HTR-8/SVneo (cell line): ENCODE results near the gene SERPINA12.

ENCODE experiments used
- DNase-seq: peaks from one replicate; pipeline ENCODE4 v3.0.0; 2011; ENCODE audit warnings: low spot score, mixed read lengths; ENCODE audit not compliant: insufficient read length
- FAIRE-seq: peaks from 2 replicates; lab custom pipeline; 2011; peaks lifted over from hg19 to GRCh38; lab: Jason Lieb, UNC

SERPINA12 gene, protein sequence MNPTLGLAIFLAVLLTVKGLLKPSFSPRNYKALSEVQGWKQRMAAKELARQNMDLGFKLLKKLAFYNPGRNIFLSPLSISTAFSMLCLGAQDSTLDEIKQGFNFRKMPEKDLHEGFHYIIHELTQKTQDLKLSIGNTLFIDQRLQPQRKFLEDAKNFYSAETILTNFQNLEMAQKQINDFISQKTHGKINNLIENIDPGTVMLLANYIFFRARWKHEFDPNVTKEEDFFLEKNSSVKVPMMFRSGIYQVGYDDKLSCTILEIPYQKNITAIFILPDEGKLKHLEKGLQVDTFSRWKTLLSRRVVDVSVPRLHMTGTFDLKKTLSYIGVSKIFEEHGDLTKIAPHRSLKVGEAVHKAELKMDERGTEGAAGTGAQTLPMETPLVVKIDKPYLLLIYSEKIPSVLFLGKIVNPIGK

GRCh38 chr14:94509356-94509755, at the start of gene SERPINA12:
TSS of gene SERPINA12 (minus strand) at chr14:94509469. CDS start at chr14:94498397, 11,072 bp downstream.
- FAIRE-seq (no peak), DNase-seq (no peak)

DNA sequence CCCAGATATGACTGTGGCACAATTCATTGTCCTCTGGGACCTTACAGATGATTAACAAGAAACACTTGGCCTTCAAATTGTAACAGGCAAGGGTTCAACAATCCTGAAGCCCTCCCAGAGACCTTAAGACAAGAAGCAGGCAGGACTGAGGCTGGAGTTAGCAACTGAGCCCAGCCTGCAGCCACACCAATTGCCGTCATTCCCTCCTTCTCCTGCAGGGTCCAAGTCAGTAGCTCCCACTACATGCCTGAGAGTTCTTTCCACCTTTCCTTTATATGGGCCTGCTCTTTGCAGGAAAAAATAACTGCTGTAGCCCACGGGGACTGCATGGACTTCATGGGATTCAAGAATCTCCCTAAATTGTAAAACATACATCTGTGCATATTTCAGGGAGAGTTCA, 49.6 kb upstream of the SERPINA12 start:
- no peak for FAIRE-seq
- no peak for DNase-seq

GRCh38 chr14:94557327-94557726, 48.1 kb upstream of the SERPINA12 start:
- FAIRE-seq (no peak), DNase-seq (no peak)

GRCh38 chr14:94555991-94556390, 46.7 kb upstream of the SERPINA12 start:
- no peak for FAIRE-seq
- DNase-seq: no peak

DNA sequence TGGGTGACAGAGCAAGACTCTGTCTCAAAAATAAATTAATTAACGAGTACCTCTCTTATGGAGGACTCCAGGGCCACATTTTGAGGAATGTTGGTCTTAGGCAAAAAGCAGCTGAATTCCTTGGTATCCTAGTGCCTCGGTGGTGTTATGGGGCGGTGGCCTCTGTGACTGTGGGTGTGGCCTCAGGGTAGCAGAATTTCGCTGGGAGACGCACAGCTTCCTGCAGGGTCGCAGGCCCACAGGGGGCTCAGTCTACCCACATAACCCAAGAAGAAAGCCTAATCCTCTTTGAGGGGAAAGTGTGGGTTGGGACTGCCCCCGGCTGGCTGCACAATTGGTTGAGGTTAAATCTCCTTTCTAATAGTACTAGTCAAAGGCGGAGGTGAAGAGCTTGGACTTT, 40.8 kb upstream of the SERPINA12 start:
- FAIRE-seq (no peak), DNase-seq (no peak)

DNA sequence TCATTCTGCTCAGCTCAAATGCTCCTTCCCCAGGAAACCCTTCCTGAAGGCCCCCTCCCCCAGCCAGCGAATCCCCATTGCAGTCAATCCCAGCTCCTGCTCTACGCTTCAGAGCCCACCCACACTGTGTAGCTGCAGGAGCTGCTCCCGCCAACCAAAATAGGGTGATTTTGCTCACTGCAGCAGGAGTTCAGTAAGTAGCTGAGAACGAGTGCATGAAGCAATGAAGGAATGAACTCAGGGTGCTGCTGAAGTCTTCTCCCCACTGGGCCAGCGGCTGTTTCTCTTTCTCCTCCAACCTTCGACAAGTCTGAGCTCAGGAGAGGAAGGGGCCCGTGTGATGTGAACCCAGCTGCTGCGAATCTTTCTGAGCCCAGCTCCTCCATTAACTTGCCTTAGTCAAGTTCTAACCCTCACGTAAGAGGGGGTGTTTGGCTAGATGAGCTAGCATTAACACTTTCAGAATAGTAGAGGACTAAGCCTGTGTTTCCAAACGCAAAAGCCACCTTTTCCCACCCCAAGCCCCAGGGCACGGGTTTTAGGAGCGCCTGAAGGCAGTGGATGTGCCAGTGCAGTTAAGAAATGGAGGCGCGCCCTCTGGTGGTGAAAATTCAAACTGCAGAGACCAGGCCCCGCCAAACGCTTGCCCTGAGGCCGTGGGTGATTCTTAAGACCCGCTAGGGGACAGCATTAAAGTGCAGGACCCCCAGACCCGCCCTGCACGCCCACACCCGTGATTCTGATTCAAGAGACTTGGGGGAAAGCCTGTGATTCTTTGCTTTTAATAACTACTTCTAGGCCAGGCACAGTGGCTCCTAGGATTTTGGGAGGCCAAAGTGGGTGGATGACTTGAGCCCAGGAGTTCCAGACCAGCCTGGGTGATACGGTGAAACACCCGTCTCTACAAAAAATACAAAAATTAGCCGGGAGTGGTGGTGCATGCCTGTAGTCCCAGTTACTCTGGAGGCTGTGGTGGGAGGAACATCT, 40.0 kb upstream of the SERPINA12 start:
- FAIRE-seq: peak; percentile 4
- peak; percentile 60 for DNase-seq

GRCh38 chr14:94548131-94548998, 39.1 kb upstream of the SERPINA12 start:
- FAIRE-seq (no peak), DNase-seq (no peak)

GRCh38 chr14:94547726-94548125, 38.5 kb upstream of the SERPINA12 start:
- FAIRE-seq (no peak), DNase-seq (no peak)

- FAIRE-seq: no peak
- no peak for DNase-seq
These were observed 37.9 kb upstream of the SERPINA12 start for GRCh38 chr14:94547151-94547680.

DNA sequence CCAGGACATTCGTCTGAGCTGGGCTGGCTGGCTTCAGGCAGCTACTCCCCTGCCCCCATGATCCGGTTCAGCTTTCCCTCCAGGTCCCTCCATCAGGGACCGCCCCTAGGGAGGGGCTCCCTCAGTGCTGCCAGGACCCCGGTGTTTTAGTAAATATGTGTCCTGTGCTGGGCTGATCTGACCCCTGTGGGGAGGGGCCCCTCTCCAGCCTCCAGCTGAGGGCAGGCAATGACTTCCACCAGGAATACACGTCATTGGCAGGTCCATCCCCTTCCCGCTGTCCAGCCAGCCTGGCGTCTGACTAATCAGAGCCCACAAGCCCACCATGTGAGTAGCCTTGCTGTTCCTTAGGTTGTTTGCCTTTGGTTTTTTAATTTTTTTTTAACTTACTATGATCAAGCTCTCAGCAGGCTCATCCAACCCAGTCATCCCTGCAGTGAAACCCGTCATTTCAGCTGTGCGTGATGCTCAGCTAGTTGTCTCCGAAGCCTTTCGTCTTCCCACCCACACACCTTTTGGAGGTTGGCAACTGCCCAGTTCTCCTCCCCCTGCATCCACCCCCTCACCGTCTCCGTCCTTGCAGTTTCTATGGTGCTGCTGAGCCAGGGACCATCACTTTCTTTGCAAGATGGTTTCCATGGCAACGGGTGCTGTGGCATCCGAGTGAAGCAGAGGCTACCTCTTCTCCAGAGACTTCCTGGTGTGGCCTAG, 36.0 kb upstream of the SERPINA12 start:
- FAIRE-seq (no peak), DNase-seq (no peak)

- FAIRE-seq: no peak
- no peak for DNase-seq
These were observed 35.5 kb upstream of the SERPINA12 start for GRCh38 chr14:94544726-94545125.

GRCh38 chr14:94543449-94544124, 34.3 kb upstream of the SERPINA12 start:
- FAIRE-seq (no peak), DNase-seq (no peak)

- FAIRE-seq (no peak), DNase-seq (no peak)
These were observed 33.7 kb upstream of the SERPINA12 start for GRCh38 chr14:94542811-94543440.

- peak; percentile 33 for FAIRE-seq
These were observed 33.0 kb upstream of the SERPINA12 start for GRCh38 chr14:94542111-94542810.

GRCh38 chr14:94541234-94541975, 32.1 kb upstream of the SERPINA12 start:
- FAIRE-seq: no peak
- DNase-seq: no peak

More at GRCh38 chr14:94542111-94542810, 33.0 kb upstream of the SERPINA12 start:
- peak; percentile 56 for DNase-seq

GRCh38 chr14:94540031-94540794, 30.9 kb upstream of the SERPINA12 start:
- DNase-seq (no peak), FAIRE-seq (no peak)
